Subcutaneous adipose tissue (tissue), 4 donors: ENCODE data around the gene ZSCAN10. TPM values are rescaled to one million over a fixed set of nuclear protein-coding genes. Genes with fewer than 3 reads are reported as not detected.

Experiments
- CTCF ChIP-seq: fragments of 450-650 bp; IDR thresholded peaks from one replicate; pipeline ENCODE4 v1.5.1; 2016; ENCODE audit warnings: low read depth, mild to moderate bottlenecking, control low read depth, antibody characterized with exemption, moderate library complexity
- total RNA-seq, 4 donors: library from RNA; depleted of rRNA; stranded (reverse); fragments of >200 nt; gene quantifications; one replicate each; pipeline ENCODE4 v1.1.0, GENCODE V29; 2016

ZSCAN10 gene
- total RNA-seq, 4 donors from 2014 or later, result not detected

GRCh38 chr16:3129137-3130131 is 30.3 kb upstream of the ZSCAN10 start:
- TF ChIP-seq CTCF, result no peak

GRCh38 chr16:3127745-3128144 is 28.7 kb upstream of the ZSCAN10 start:
- TF ChIP-seq CTCF, result no peak

- no peak for TF ChIP-seq CTCF
These were observed 25.1 kb upstream of the ZSCAN10 start for GRCh38 chr16:3123986-3124886.

- TF ChIP-seq CTCF, result no peak
These were observed 24.0 kb upstream of the ZSCAN10 start for GRCh38 chr16:3122926-3123570.

GRCh38 chr16:3121851-3122467 is 22.9 kb upstream of the ZSCAN10 start:
- no peak for TF ChIP-seq CTCF

GRCh38 chr16:3120435-3120834 is 21.3 kb upstream of the ZSCAN10 start:
- TF ChIP-seq CTCF, result no peak
